HG02759 (cell line): ENCODE data around the gene NEMP2.
"Not testable (repeated sequence)": the region's sequence is repeated elsewhere in the genome, so short reads cannot be mapped to it uniquely, and the experiment has no call there.

ENCODE experiments used
- ATAC-seq: cut with Tn5 transposase; IDR thresholded peaks from one replicate; pipeline ENCODE4 v1.9.1; 2021; ENCODE audit warnings: mild to moderate bottlenecking, moderate library complexity; ENCODE audit not compliant: unreplicated experiment

NEMP2 gene

GRCh38 chr2:190527214-190527613 is 7.3 kb downstream of the NEMP2 start:
- no peak for ATAC-seq

- ATAC-seq, result no peak
Measured at GRCh38 chr2:190526105-190526750, 8.3 kb downstream of the NEMP2 start.

GRCh38 chr2:190524928-190525327 is 9.6 kb downstream of the NEMP2 start:
- ATAC-seq, result no peak

GRCh38 chr2:190519975-190520767 is 14.4 kb downstream of the NEMP2 start:
- ATAC-seq, result no peak

- no peak for ATAC-seq
Measured at GRCh38 chr2:190517468-190517867, 17.1 kb downstream of the NEMP2 start.

- ATAC-seq, result no peak
Measured at GRCh38 chr2:190515687-190516086, 18.8 kb downstream of the NEMP2 start.

GRCh38 chr2:190514676-190515075 is 19.8 kb downstream of the NEMP2 start:
- ATAC-seq, result no peak

GRCh38 chr2:190513877-190514276 is 20.6 kb downstream of the NEMP2 start:
- no peak for ATAC-seq

- ATAC-seq, result no peak
Measured at GRCh38 chr2:190512539-190513095, 21.9 kb downstream of the NEMP2 start.

- ATAC-seq, result no peak
Measured at GRCh38 chr2:190511104-190511503, 23.4 kb downstream of the NEMP2 start.

- not testable (repeated sequence) for ATAC-seq
Measured at GRCh38 chr2:190509895-190510294, 24.6 kb downstream of the NEMP2 start.

GRCh38 chr2:190507135-190507534 is 27.4 kb downstream of the NEMP2 start:
- no peak for ATAC-seq

GRCh38 chr2:190506666-190507065 is 27.9 kb downstream of the NEMP2 start:
- ATAC-seq, result no peak

- ATAC-seq, result no peak
Measured at GRCh38 chr2:190505696-190506095, 28.8 kb downstream of the NEMP2 start.

- no peak for ATAC-seq
Measured at GRCh38 chr2:190504912-190505311, 29.6 kb downstream of the NEMP2 start.

- no peak for ATAC-seq
Measured at GRCh38 chr2:190503088-190503487, 31.4 kb downstream of the NEMP2 start.

- ATAC-seq, result no peak
Measured at GRCh38 chr2:190501702-190502407, 32.7 kb downstream of the NEMP2 start.

GRCh38 chr2:190501231-190501630 is 33.3 kb downstream of the NEMP2 start:
- no peak for ATAC-seq

GRCh38 chr2:190500054-190500502 is 34.4 kb downstream of the NEMP2 start:
- ATAC-seq, result no peak

GRCh38 chr2:190499273-190499672 is 35.2 kb downstream of the NEMP2 start:
- no peak for ATAC-seq

GRCh38 chr2:190497428-190497827 is 37.1 kb downstream of the NEMP2 start:
- no peak for ATAC-seq
